GM12875 (cell line): ENCODE measurements around the gene ASMTL.

Experiments
- H3K4me3 ChIP-seq: one replicate; pipeline ENCODE4 v1.5.1; 2011; ENCODE audit warnings: low read depth, low read length, control low read depth
- CTCF ChIP-seq: IDR thresholded peaks from 2 replicates; pipeline ENCODE4 v1.5.1; 2011; ENCODE audit warnings: low read depth, mild to moderate bottlenecking, control low read depth, inconsistent platforms, low read length, moderate library complexity, borderline replicate concordance; ENCODE audit not compliant: insufficient read depth

The ASMTL gene

GRCh38 chrX:1452516-1453394 lies at the start of gene ASMTL:
Gene ASMTL, minus strand, starts transcription at chrX:1452909. Its CDS starts 69 bp downstream, at chrX:1452840.
- H3K4me3 ChIP-seq = peak within 1 kb of the TSS; percentile 85
- no peak for TF ChIP-seq CTCF

- H3K4me3 ChIP-seq = no peak overlapping the region
- no peak for TF ChIP-seq CTCF
Measured at GRCh38 chrX:1502241-1502640, 49.5 kb upstream of the ASMTL start.

GRCh38 chrX:1500701-1501624 lies 48.3 kb upstream of the ASMTL start:
- no peak overlapping the region for H3K4me3 ChIP-seq
- TF ChIP-seq CTCF = no peak

GRCh38 chrX:1496076-1496475 lies 43.4 kb upstream of the ASMTL start:
- H3K4me3 ChIP-seq = no peak overlapping the region
- no peak for TF ChIP-seq CTCF

- H3K4me3 ChIP-seq = peak overlapping the region; percentile 35
- no peak for TF ChIP-seq CTCF
Measured at GRCh38 chrX:1493877-1494510, 41.3 kb upstream of the ASMTL start.

GRCh38 chrX:1493412-1493811 lies 40.7 kb upstream of the ASMTL start:
- peak overlapping the region; percentile 35 for H3K4me3 ChIP-seq

More at GRCh38 chrX:1493412-1493811, 40.7 kb upstream of the ASMTL start:
- no peak for TF ChIP-seq CTCF
